A673 (cell line): ENCODE data around the gene C1orf167. TPM values are rescaled to one million over a fixed set of nuclear protein-coding genes. Genes with fewer than 3 reads are reported as not detected.
A peak's percentile ranks its signal among the peaks of the same experiment; 100 is the strongest.

ENCODE experiments used
- BruUV-seq: library from RNA; stranded (reverse); fragments of 400-500 nt; replicated peaks from 2 replicates; lab custom pipeline; 2021; lab: Mats Ljungman, UMichigan
- CTCF ChIA-PET: fragments of 300-600 bp; sonication (Branson Sonifier 250); formaldehyde crosslinking; loops from one replicate; lab custom pipeline; 2022; ENCODE audit warnings: antibody characterized with exemption; lab: Charles Lee
- POLR2A ChIA-PET: fragments of 300-600 bp; sonication (Branson Sonifier 250); formaldehyde crosslinking; loops from one replicate; lab custom pipeline; 2022; ENCODE audit warnings: antibody characterized with exemption; ENCODE audit not compliant: low non-redundant PET; lab: Charles Lee
- DNase-seq: peaks from one replicate; pipeline ENCODE4 v3.0.0-alpha.2; 2015; ENCODE audit warnings: low spot score
- H3K27ac ChIP-seq: fragments of 200-600 bp; sonication (generic); 2 replicates; pipeline ENCODE4 v1.5.1; 2016; ENCODE audit warnings: mixed run types, low read depth, mild to moderate bottlenecking, mixed read lengths, antibody characterized with exemption, low read length; ENCODE audit not compliant: poor library complexity, severe bottlenecking
- H3K27me3 ChIP-seq: fragments of 200-600 bp; sonication (generic); replicated peaks from 2 replicates; pipeline ENCODE4 v1.6.1; 2017; ENCODE audit warnings: mixed run types, low read depth, mild to moderate bottlenecking, mixed read lengths, antibody characterized with exemption, low read length; ENCODE audit not compliant: insufficient read depth, poor library complexity
- H3K36me3 ChIP-seq: fragments of 200-600 bp; sonication (generic); 2 replicates; pipeline ENCODE4 v1.6.1; 2016; ENCODE audit warnings: mixed run types, mild to moderate bottlenecking, mixed read lengths, antibody characterized with exemption, low read length; ENCODE audit not compliant: insufficient read depth, poor library complexity, severe bottlenecking
- H3K4me1 ChIP-seq: fragments of 200-600 bp; sonication (generic); 2 replicates; pipeline ENCODE4 v1.6.1; 2017; ENCODE audit warnings: mixed run types, mild to moderate bottlenecking, mixed read lengths, antibody characterized with exemption, low read length; ENCODE audit not compliant: insufficient read depth, poor library complexity, severe bottlenecking
- H3K4me3 ChIP-seq: fragments of 200-600 bp; sonication (generic); 2 replicates; pipeline ENCODE4 v1.5.1; 2016; ENCODE audit warnings: low read depth, mixed run types, mild to moderate bottlenecking, mixed read lengths, low read length; ENCODE audit not compliant: poor library complexity, severe bottlenecking
- H3K9me3 ChIP-seq: fragments of 200-600 bp; sonication (generic); 2 replicates; pipeline ENCODE4 v1.6.1; 2016; ENCODE audit warnings: mixed run types, low read depth, mild to moderate bottlenecking, mixed read lengths, antibody characterized with exemption, low read length; ENCODE audit not compliant: poor library complexity, severe bottlenecking
- CTCF ChIP-seq: fragments of 300-800, 200-600 bp; sonication (generic); conservative IDR thresholded peaks from 2 replicates; pipeline ENCODE4 v1.5.1; 2017; ENCODE audit warnings: low read depth, mild to moderate bottlenecking, antibody characterized with exemption, low read length, moderate library complexity, mixed read lengths
- EZH2 ChIP-seq: fragments of 200-600 bp; sonication (generic); IDR thresholded peaks from 2 replicates; pipeline ENCODE4 v1.6.1; 2017; ENCODE audit warnings: borderline replicate concordance, low read depth, mild to moderate bottlenecking, mixed read lengths, antibody characterized with exemption, low read length; ENCODE audit not compliant: poor library complexity, severe bottlenecking
- intact Hi-C: fragments of 100-400 bp; cut with micrococcal nuclease; formaldehyde crosslinking; loops from one replicate; pipeline ENCODE4 v1.10.0; 2022; ENCODE audit not compliant: unreplicated experiment
- total RNA-seq: library from RNA; stranded (reverse); gene quantifications from 2 replicates; pipeline ENCODE4 v1.2.3, GENCODE V29; 2021

The C1orf167 gene
- total RNA-seq, 1 experiment from 2014 or later = not detected

GRCh38 chr1:11768821-11769220 lies 6.8 kb downstream of the C1orf167 start:
- intact Hi-C loops = no loop called here

GRCh38 chr1:11769274-11769673 lies 7.3 kb downstream of the C1orf167 start:
- H3K27ac ChIP-seq = no peak overlapping the region
- TF ChIP-seq CTCF = no peak
- TF ChIP-seq EZH2 = no peak
- no peak for DNase-seq
- BruUV-seq = no TSS peak
- no peaks in the 10 kb centered on the region for H3K36me3 ChIP-seq
- H3K4me3 ChIP-seq = no peak overlapping the region
- ChIA-PET CTCF (no interaction called here), POLR2A (no interaction called here)
- H3K9me3 ChIP-seq = no peaks in the 10 kb centered on the region
- no peaks in the 10 kb centered on the region for H3K27me3 ChIP-seq
- intact Hi-C loops = no loop called here
- no peaks in the 10 kb centered on the region for H3K4me1 ChIP-seq

More at GRCh38 chr1:11768821-11769220, 6.8 kb downstream of the C1orf167 start:
- POLR2A ChIA-PET = no interaction called here
- Histone ChIP-seq H3K27ac (no peak overlapping the region), H3K27me3 (no peaks in the 10 kb centered on the region), H3K9me3 (no peaks in the 10 kb centered on the region), H3K36me3 (no peaks in the 10 kb centered on the region), H3K4me3 (no peak overlapping the region), H3K4me1 (no peaks in the 10 kb centered on the region)
- CTCF ChIA-PET = no interaction called here
- peak; percentile 27 for DNase-seq
- TF ChIP-seq EZH2 = no peak
- no TSS peak for BruUV-seq

GRCh38 chr1:11770011-11770410 lies 8.0 kb downstream of the C1orf167 start:
- TF ChIP-seq EZH2 = no peak
- no peak for TF ChIP-seq CTCF
- no peaks in the 10 kb centered on the region for H3K4me1 ChIP-seq
- no peaks in the 10 kb centered on the region for H3K36me3 ChIP-seq
- no peak for DNase-seq
- no peak overlapping the region for H3K4me3 ChIP-seq
- H3K27ac ChIP-seq = no peak overlapping the region
- intact Hi-C loops = no loop called here
- CTCF ChIA-PET = no interaction called here
- no peaks in the 10 kb centered on the region for H3K9me3 ChIP-seq
- BruUV-seq = no TSS peak
- POLR2A ChIA-PET = no interaction called here
- H3K27me3 ChIP-seq = no peaks in the 10 kb centered on the region

GRCh38 chr1:11771481-11772043 lies 9.6 kb downstream of the C1orf167 start:
- no peaks in the 10 kb centered on the region for H3K27me3 ChIP-seq
- intact Hi-C loops = no loop called here
- ChIA-PET POLR2A (no interaction called here), CTCF (no interaction called here)
- no peak for TF ChIP-seq EZH2
- TF ChIP-seq CTCF = no peak
- H3K4me3 ChIP-seq = no peak overlapping the region
- DNase-seq = no peak
- no peaks in the 10 kb centered on the region for H3K4me1 ChIP-seq
- no peaks in the 10 kb centered on the region for H3K9me3 ChIP-seq
- no peak overlapping the region for H3K27ac ChIP-seq
- BruUV-seq = no TSS peak
- no peaks in the 10 kb centered on the region for H3K36me3 ChIP-seq
